GM21360 (cell line): ENCODE data around the gene SPON1.
"Not testable (repeated sequence)": the region's sequence is repeated elsewhere in the genome, so short reads cannot be mapped to it uniquely, and the experiment has no call there.

Experiments
- ATAC-seq: cut with Tn5 transposase; IDR thresholded peaks from one replicate; pipeline ENCODE4 v1.9.1; 2021; ENCODE audit warnings: mild to moderate bottlenecking, moderate library complexity; ENCODE audit not compliant: unreplicated experiment

Gene SPON1

GRCh38 chr11:14075118-14076078 lies 112.9 kb downstream of the SPON1 start:
- ATAC-seq: no peak

GRCh38 chr11:14079011-14079410 lies 116.5 kb downstream of the SPON1 start:
- ATAC-seq: no peak

GRCh38 chr11:14079797-14080196 lies 117.3 kb downstream of the SPON1 start:
- ATAC-seq: no peak

GRCh38 chr11:14081581-14082231 lies 119.2 kb downstream of the SPON1 start:
- ATAC-seq: no peak

- no peak for ATAC-seq
Observed at GRCh38 chr11:14082338-14082737, 119.8 kb downstream of the SPON1 start.

GRCh38 chr11:14088861-14089260 lies 126.3 kb downstream of the SPON1 start:
- ATAC-seq: not testable (repeated sequence)

- ATAC-seq: no peak
Observed at GRCh38 chr11:14089690-14090462, 127.4 kb downstream of the SPON1 start.

- ATAC-seq: not testable (repeated sequence)
Observed at GRCh38 chr11:14090631-14091030, 128.1 kb downstream of the SPON1 start.

GRCh38 chr11:14093065-14093464 lies 130.5 kb downstream of the SPON1 start:
- ATAC-seq: no peak

- no peak for ATAC-seq
Observed at GRCh38 chr11:14094481-14095037, 132.0 kb downstream of the SPON1 start.

GRCh38 chr11:14095882-14096281 lies 133.4 kb downstream of the SPON1 start:
- no peak for ATAC-seq

- no peak for ATAC-seq
Observed at GRCh38 chr11:14096606-14097005, 134.1 kb downstream of the SPON1 start.

GRCh38 chr11:14101388-14101787 lies 138.9 kb downstream of the SPON1 start:
- ATAC-seq: no peak

- ATAC-seq: no peak
Observed at GRCh38 chr11:14102766-14103165, 140.2 kb downstream of the SPON1 start.

- no peak for ATAC-seq
Observed at GRCh38 chr11:14105446-14105845, 142.9 kb downstream of the SPON1 start.

- ATAC-seq: no peak
Observed at GRCh38 chr11:14106303-14107049, 144.0 kb downstream of the SPON1 start.

- ATAC-seq: no peak
Observed at GRCh38 chr11:14107050-14107430, 144.5 kb downstream of the SPON1 start.

GRCh38 chr11:14109742-14110141 lies 147.2 kb downstream of the SPON1 start:
- no peak for ATAC-seq

- no peak for ATAC-seq
Observed at GRCh38 chr11:14110629-14111028, 148.1 kb downstream of the SPON1 start.

GRCh38 chr11:14111496-14111895 lies 149.0 kb downstream of the SPON1 start:
- no peak for ATAC-seq
